B cell (primary cell): ENCODE data around the gene ME1. TPM values are rescaled to one million over a fixed set of nuclear protein-coding genes. Genes with fewer than 3 reads are reported as not detected.

Source experiments
- ATAC-seq: fragments of 200-7000 bp; cut with Tn5 transposase; one replicate; pipeline ENCODE4 v1.10.0; 2021; ENCODE audit warnings: low read depth, mild to moderate bottlenecking, moderate number of reproducible peaks, moderate library complexity
- CTCF ChIA-PET: fragments of 350-600 bp; sonication (Branson Sonifier 250); formaldehyde crosslinking; loops from one replicate; lab custom pipeline; 2021; ENCODE audit warnings: antibody characterized with exemption, inconsistent platforms; lab: Charles Lee
- POLR2A ChIA-PET: fragments of 350-600 bp; sonication (Branson Sonifier 250); formaldehyde crosslinking; loops from one replicate; lab custom pipeline; 2021; ENCODE audit warnings: antibody characterized with exemption; lab: Charles Lee
- DNase-seq: peaks from one replicate; pipeline ENCODE4 v3.0.0; 2013
- H2AFZ ChIP-seq: 2 replicates; pipeline ENCODE4 v1.6.1; 2012; ENCODE audit warnings: mild to moderate bottlenecking, low read depth, low read length; ENCODE audit not compliant: insufficient read depth, poor library complexity, severe bottlenecking
- H3K27ac ChIP-seq, 2 donors: 1 replicate in 1 of 2; 2 replicates in 1 of 2; pipeline ENCODE4 v1.5.1; 2012 to 2013; ENCODE audit warnings: low read length in 2 of 2, mild to moderate bottlenecking in 2 of 2, moderate library complexity in 1 of 2
- H3K27me3 ChIP-seq, 4 experiments: fragments of 200-600 bp in 1 of 4; sonication (generic) in 1 of 4; replicated peaks in 1 of 4; 1 replicate in 2 of 4; 2 replicates in 2 of 4; pipeline versions ENCODE4 v1.6.1 to v1.7.0; 2013 to 2016; ENCODE audit warnings: low read length in 3 of 4, mild to moderate bottlenecking in 2 of 4, mixed read lengths in 1 of 4, moderate library complexity in 1 of 4; ENCODE audit not compliant: insufficient read depth in 4 of 4, control insufficient read depth in 3 of 4; ENCODE audit errors: control extremely low read depth in 1 of 4
- H3K36me3 ChIP-seq, 2 experiments: replicated peaks in 1 of 2; 1 replicate in 1 of 2; 2 replicates in 1 of 2; pipeline versions ENCODE4 v1.6.1 to v1.7.1; 2013; ENCODE audit warnings: low read length in 1 of 2; ENCODE audit not compliant: insufficient read depth in 2 of 2, control insufficient read depth in 1 of 2; ENCODE audit errors: control extremely low read depth in 1 of 2, extremely low read depth in 1 of 2
- H3K4me1 ChIP-seq, 2 donors: fragments of 200-600 bp in 1 of 2; sonication (generic) in 1 of 2; 1 replicate in 1 of 2; 2 replicates in 1 of 2; pipeline versions ENCODE4 v1.5.1 to v1.6.1; 2013 to 2017; ENCODE audit warnings: low read length in 2 of 2; ENCODE audit not compliant: control insufficient read depth in 2 of 2, insufficient read depth in 2 of 2
- H3K4me2 ChIP-seq: replicated peaks from 2 replicates; pipeline ENCODE3; 2012; ENCODE audit warnings: mild to moderate bottlenecking, low read depth, low read length; ENCODE audit not compliant: poor library complexity, severe bottlenecking
- H3K4me3 ChIP-seq, 5 experiments: fragments of 200-600 bp in 1 of 5; sonication (generic) in 1 of 5; 1 replicate in 3 of 5; 2 replicates in 2 of 5; pipeline versions ENCODE4 v1.5.1 to v1.7.0; 2011 to 2016; ENCODE audit warnings: low read length in 4 of 5, mild to moderate bottlenecking in 4 of 5, low read depth in 2 of 5, control low read depth in 1 of 5, moderate library complexity in 1 of 5; ENCODE audit not compliant: insufficient read depth in 1 of 5; ENCODE audit errors: control extremely low read depth in 1 of 5, extremely low read depth in 1 of 5
- H3K79me2 ChIP-seq: fragments of 200-600 bp; sonication (generic); one replicate; pipeline ENCODE4 v1.6.0; 2016; ENCODE audit warnings: low read length; ENCODE audit not compliant: control insufficient read depth, insufficient read depth
- H3K9ac ChIP-seq: fragments of 200-600 bp; sonication (generic); 2 replicates; pipeline ENCODE4 v1.6.1; 2017; ENCODE audit warnings: mild to moderate bottlenecking, low read length, moderate library complexity
- H3K9me3 ChIP-seq, 3 donors: one replicate each; pipeline versions ENCODE4 v1.6.1 to v1.7.1; 2013; ENCODE audit warnings: low read length in 2 of 3; ENCODE audit not compliant: control insufficient read depth in 2 of 3, insufficient read depth in 1 of 3; ENCODE audit errors: control extremely low read depth in 1 of 3
- H4K20me1 ChIP-seq: 2 replicates; pipeline ENCODE4 v1.6.0; 2012; ENCODE audit warnings: mild to moderate bottlenecking, low read length; ENCODE audit not compliant: insufficient read depth, control insufficient read depth, poor library complexity, severe bottlenecking
- H3K27ac Mint-ChIP-seq: one replicate; pipeline ENCODE4 v1.8.0; 2021; ENCODE audit warnings: mixed read lengths
- H3K27me3 Mint-ChIP-seq: one replicate; pipeline ENCODE4 v1.8.0; 2021; ENCODE audit warnings: mixed read lengths
- H3K4me1 Mint-ChIP-seq: one replicate; pipeline ENCODE4 v1.8.0; 2021; ENCODE audit warnings: mixed read lengths
- H3K4me3 Mint-ChIP-seq: one replicate; pipeline ENCODE4 v1.8.0; 2021; ENCODE audit warnings: mixed read lengths
- H3K9me3 Mint-ChIP-seq: one replicate; pipeline ENCODE4 v1.8.0; 2022; ENCODE audit warnings: mixed read lengths; ENCODE audit not compliant: insufficient read depth
- CTCF ChIP-seq: fragments of 200-600 bp; IDR thresholded peaks from one replicate; pipeline ENCODE4 v1.8.0; 2022; ENCODE audit warnings: antibody characterized with exemption, mild to moderate bottlenecking
- EZH2 ChIP-seq: IDR thresholded peaks from 2 replicates; pipeline ENCODE4 v1.6.1; 2012; ENCODE audit warnings: borderline replicate concordance, low read depth, mild to moderate bottlenecking, moderate library complexity, low read length; ENCODE audit not compliant: insufficient read depth, poor library complexity, severe bottlenecking
- WGBS: methylation state at CpG from one replicate; pipeline ENCODE4 v1.1.5; 2013; ENCODE audit warnings: missing lambda C conversion rate; ENCODE audit not compliant: insufficient coverage; 5-methylcytosine and 5-hydroxymethylcytosine counted together
- intact Hi-C: fragments of 100-400 bp; cut with micrococcal nuclease; formaldehyde crosslinking; loops from one replicate; pipeline ENCODE4 v1.10.0; 2022
- polyA plus RNA-seq: library from polyadenylated mRNA; depleted of rRNA; stranded (reverse); fragments of >200 nt; gene quantifications from 2 replicates; pipeline ENCODE4 v1.2.3, GENCODE V29; 2012
- total RNA-seq, 2 donors: library from RNA; stranded (reverse); fragments of 120-200 nt in 1 of 2; gene quantifications; 1 replicate in 1 of 2; 2 replicates in 1 of 2; pipeline versions ENCODE4 v1.2.3 to v1.2.4, GENCODE V29; 2013 to 2022

ME1 gene
- total and polyA plus RNA-seq, 2 donors (not counting 1 experiment from before 2014, with no cell fraction given) = not detected

GRCh38 chr6:83474309-83474708, 43.5 kb upstream of the ME1 start:
- Histone ChIP-seq H2AFZ (no peak overlapping the region), H3K4me2 (no peak overlapping the region), H3K4me1 (no peaks in the 10 kb centered on the region), H3K4me3 (no peak overlapping the region), H3K27me3 (no peaks in the 10 kb centered on the region), H3K9ac (no peak overlapping the region), H3K36me3 (no peaks in the 10 kb centered on the region), H3K27ac (no peak overlapping the region), H3K79me2 (no peaks in the 10 kb centered on the region), H3K9me3 (no peaks in the 10 kb centered on the region), H4K20me1 (no peaks in the 10 kb centered on the region)
- intact Hi-C loops = no loop called here
- Mint-ChIP-seq H3K27me3 (no peaks in the 10 kb centered on the region), H3K4me1 (no peaks in the 10 kb centered on the region), H3K9me3 (no peaks in the 10 kb centered on the region), H3K4me3 (no peak overlapping the region), H3K27ac (no peak overlapping the region)
- ATAC-seq (no peak), DNase-seq (no peak)
- 75% methylated on average over 2 of the region's 4 CpGs for WGBS
- TF ChIP-seq EZH2 (no peak), CTCF (no peak)
- POLR2A ChIA-PET = no interaction called here
- CTCF ChIA-PET = no interaction called here

GRCh38 chr6:83472767-83473166, 41.9 kb upstream of the ME1 start:
- ChIA-PET CTCF (interaction anchor here (0.9 kb wide), 1 partner anchor 10 kb away, joined by 3 read pairs; no protein-coding TSS in a partner anchor), POLR2A (no interaction called here)
- no peaks in the 10 kb centered on the region for H4K20me1 ChIP-seq

More at GRCh38 chr6:83472767-83473166, 41.9 kb upstream of the ME1 start:
- H3K9ac ChIP-seq = no peak overlapping the region
- H3K27me3 ChIP-seq = no peaks in the 10 kb centered on the region
- no peak overlapping the region for H3K4me3 ChIP-seq
- DNase-seq (no peak), ATAC-seq (no peak)
- no peak overlapping the region for H3K4me2 ChIP-seq
- H3K9me3 ChIP-seq = no peaks in the 10 kb centered on the region
- WGBS = 100% methylated on average over 1 of the region's 2 CpGs
- Mint-ChIP-seq H3K27me3 (no peaks in the 10 kb centered on the region), H3K4me1 (no peaks in the 10 kb centered on the region), H3K9me3 (no peaks in the 10 kb centered on the region), H3K27ac (no peak overlapping the region), H3K4me3 (no peak overlapping the region)
- H2AFZ ChIP-seq = no peak overlapping the region
- intact Hi-C loops = no loop called here
- no peaks in the 10 kb centered on the region for H3K36me3 ChIP-seq
- TF ChIP-seq EZH2 = no peak
- no peak for TF ChIP-seq CTCF
- H3K79me2 ChIP-seq = no peaks in the 10 kb centered on the region
- H3K4me1 ChIP-seq = no peaks in the 10 kb centered on the region
- H3K27ac ChIP-seq = no peak overlapping the region
